Activated naive CD4-positive, alpha-beta T cell treated with Interleukin-2 at 50 U/mL for 16 hours (primary cell): ENCODE data around the gene PGBD5.

Experiments used
- DNase-seq: peaks from one replicate; pipeline ENCODE4 v3.0.0-alpha.2; 2020

PGBD5 gene

DNA sequence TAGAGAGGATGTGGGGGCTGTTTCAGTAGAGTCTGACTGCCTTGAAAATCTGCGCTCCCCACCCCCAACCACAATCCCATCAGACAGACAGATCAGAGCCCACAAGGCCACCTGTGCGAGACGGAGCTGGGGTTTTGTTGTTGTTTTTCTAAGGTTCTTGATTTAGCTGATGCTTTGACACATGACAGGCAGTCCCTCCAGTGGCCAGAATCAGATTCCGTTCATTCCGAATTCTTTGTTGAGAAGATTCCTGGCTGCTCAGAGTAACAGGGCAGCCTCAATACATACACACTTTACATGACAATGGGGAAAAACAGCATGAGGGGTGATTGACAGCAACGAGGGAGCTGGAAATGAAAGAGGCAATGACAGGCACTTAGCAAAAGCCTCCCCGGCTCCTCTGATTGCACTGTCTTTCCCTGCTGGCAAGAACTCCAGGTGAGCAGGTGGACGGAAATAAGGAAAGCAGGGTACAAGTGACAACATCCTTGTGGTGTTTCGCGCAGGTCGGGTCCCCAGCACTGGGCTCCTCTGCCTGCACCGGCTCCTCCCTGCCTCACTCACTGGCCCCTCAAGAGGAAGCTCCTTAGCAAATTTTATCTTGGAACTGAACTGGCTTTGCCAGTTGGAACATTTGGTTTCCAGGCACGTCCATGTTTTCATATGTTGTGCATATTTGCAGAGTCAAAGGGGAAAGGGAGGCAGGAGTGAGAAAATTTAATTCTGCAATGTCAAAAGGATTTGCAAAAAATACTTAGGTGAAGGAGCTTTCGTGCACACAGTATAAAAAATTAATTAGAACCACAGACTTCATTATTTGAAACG, 148.7 kb downstream of the PGBD5 start:
- no peak for DNase-seq

DNA sequence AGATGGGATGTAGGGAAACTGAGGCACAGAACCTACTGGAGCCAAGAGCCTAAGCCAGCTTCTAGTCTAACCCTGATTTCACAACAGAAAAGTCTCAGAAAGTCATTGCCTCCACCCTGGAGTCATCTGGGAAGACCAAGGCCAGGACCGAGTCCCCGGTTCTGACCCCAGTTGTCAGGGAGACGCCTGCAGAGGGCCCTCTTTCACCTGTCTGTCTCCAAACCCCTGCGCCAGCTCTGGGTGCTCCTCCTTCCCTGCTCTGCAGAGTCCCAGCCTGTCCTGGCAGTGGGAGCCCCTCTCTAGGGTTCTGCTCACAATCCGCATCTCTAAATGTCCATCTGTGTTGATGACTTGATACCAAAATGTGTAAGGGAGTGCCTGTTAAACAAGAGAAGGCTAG, 149.7 kb downstream of the PGBD5 start:
- no peak for DNase-seq

DNA sequence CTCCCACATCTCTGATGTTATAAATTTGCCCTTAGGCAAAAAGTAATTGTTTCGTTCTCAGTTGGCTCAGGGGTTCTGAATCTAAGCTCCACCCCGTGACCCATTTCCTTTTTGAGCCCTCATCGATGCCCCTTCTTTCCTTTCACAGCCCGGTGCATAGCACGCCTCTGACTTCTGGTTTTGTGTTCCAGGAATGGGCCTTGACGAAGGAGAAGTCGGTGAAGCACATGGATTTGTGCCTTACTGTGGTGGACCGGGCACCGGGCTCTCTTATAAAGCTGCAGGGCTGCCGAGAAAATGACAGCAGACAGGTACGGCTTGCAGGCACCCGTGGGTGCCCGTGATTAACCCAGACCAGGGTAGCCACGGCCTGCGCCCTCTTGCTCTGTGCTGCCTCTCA, 151.9 kb downstream of the PGBD5 start:
- no peak for DNase-seq

DNA sequence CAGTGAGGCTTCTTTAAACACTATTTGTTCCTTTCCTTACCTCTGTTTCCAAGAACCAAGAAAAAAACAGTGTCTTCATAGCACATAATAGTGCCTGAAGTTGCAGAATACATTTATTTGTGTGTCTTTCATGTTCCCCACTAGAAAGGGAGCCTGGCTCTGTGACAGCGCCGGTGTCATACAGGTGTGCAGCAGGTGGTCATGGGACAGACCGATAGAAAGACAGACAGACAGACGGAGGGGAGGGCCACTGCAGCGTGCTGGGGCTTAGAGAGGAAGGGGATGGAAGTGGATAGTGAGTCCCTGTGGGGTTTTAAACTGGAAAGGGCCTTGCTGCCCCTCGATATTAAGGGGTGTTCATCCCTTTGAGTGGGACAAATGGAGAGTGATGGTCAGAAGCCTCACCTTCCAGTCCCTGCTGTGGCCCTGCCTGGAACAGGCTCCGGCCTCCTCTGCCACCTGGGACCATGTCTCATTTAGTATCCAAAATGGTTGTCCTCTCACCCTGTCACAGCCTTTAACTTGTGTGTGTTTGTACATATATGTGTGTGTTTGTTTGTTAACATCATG, 152.9 kb downstream of the PGBD5 start:
- no peak for DNase-seq

DNA sequence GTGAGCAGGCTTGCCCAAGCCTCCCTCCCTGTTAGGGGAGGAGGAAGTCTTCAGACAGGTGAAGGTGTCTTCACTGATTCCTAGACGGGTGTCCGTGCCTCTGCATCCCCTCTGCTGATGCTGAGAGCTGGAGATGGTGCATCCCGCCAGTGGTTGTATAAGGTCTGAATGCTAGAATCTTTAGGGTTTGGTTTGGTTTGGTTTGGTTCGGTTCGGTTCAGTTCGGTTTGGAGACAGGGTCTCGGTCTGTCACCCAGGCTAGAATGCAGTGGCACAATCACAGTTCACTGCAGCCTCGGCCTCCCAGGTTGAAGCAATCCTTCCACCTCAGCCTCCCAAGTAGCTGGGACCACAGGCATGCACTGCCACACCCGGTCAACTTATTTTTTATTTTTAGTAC, 153.6 kb downstream of the PGBD5 start:
- DNase-seq, result no peak

DNA sequence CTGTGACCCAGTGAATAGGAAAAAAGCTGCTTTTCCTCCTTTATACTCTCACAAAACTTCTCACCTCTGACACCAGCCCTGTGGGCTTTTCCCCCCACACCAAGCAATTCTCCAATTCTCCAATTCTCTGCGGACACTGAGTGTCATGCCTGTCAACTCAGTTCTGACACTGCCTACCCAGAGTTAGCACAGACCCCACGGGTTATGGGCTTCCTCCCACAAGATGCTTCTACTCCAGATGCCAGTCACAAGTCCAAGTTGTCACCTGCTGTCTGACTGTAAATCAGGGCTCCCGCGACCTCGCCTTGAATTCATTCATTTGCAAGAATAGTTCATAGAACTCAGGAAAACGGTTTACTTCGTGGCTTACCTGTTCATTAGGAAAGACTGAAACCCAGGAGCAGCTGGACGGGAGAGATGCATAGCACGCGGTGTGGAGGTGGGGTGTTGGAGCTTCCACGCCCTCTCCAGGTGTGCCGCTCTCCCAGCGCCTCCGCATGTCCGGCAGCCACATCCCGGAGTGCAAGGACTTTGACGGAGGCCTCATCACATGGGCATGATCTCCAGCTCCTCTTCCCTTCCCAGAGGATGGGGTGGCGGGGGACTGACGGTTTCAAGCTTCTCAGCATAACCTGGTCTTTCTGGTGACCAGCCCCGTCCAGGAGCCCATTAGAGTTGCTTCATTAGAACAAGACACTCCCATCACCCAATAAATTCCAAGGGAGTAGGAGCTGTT, 154.7 kb downstream of the PGBD5 start:
- no peak for DNase-seq

DNA sequence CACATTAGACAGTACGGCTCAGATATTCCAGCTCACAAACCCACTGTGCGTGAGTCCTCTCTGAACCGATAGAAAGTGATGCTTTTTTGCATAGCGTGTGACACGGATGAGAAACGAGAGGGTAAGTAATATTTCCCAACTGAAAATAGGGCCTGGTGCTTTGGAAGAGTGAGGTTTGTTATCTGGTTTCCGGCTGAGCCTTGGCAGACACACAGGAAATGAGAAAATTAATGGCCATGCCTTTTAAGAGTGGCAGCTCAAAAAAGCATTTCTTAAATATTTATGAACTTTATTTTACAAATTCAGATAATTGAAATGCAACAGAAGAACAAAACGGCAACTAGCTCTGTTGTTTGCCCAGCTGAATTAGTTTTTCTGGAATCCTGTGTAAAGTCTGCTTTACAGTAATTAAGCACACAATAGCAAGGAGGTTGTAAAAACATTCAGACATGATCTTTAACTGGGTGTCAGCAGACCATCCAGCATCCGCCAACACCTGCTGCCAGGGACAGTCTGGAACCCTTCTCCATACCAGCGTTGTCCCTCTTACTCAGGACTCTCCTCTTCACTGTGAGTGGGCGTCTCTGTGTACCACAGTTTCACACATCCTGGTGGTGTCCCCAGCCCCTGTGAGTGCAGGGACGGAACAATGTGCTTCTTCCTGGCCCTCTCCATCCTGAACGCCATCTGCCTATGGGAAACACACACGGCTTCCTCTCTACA, 155.4 kb downstream of the PGBD5 start:
- peak; percentile 31 for DNase-seq

DNA sequence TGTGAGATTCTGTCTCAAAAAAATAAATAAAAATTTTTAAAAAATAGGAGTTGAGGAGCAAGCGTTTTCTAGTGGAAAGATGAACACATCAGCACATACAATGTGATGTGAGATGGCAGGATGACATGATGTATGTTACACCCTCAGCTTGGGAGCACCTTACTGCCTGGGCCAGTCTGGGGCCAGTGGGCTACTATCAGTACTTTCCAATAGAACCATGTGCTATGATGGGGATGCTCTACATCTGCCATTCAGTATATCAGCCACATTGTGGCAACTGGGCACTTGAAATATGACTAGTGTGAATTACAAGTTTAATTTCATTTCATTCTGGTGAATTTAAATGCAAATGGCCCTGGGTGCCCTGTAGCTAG, 156.0 kb downstream of the PGBD5 start:
- peak; percentile 7 for DNase-seq

DNA sequence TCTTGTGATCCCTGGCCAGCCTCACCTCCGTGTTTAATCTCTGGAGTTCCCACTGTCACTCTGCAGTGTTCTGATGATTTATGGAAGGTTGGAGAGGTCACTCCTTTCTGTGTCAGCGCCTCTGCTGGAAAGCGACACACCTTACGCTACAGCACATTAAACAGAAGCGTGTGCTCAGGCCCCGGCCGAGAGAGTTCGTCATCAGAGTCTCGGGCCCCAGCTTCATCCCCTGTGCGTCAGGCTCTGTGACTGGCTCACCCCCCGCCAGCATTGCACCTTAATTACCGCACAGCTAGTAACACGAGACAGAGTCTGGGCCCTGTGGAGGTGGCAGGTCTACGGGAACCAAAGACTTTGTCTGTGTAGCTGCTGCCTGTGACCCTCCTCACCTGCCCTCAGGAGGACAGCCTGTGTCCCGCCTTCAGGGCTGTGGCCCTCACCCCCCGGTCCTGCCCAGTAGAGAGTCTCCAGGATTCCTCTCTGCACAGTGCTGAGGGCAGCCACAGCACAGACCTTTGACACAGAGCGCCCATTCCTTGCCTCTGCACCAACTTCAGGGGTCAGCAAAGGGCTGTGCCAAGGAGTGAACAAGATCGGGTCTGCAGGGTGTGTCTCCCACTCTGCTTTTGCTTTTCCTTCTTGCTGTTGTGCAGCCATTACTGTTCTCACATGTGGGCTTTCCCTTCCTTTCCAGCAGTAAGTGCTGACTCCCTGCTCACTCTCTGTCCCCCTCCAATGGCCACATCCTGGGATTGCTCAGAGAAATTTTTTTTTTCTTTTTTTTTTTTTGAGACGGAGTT, 157.6 kb downstream of the PGBD5 start:
- DNase-seq, result no peak

DNA sequence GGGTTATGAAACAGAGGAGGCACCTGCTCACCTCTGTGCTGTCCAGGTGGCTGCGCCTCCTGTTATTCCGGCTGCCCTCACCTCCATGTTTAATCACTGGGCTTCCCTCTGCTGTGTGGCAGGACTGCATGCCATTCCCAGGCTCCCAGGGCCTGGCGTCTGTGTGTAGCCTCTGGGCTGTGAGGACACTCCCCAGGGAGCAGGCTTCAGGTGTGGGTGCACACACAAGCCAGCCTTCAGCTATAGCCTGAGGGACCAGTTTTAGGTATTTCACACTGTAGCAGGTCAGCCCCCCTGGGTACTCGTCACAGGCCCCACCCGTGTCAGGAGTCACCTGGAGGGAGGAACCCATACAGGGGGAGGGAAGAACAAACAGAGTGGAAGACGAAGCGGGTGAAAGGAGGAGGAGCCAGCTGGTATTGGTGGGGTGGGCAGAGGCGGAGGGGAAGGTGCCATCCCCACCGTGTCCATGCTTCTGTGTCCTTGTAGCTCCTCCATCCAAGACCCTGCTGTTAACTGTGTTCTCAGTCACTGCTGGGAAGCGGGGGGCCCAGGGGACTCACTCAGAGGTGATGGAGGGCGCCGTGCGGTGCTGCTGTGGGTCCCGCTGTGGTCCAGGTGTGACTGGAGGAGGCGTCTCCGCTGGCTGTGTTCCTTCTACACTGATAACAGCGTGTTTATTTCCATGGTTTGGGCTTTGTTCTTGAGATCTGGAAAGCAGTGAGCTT, 158.6 kb downstream of the PGBD5 start:
- DNase-seq, result no peak

DNA sequence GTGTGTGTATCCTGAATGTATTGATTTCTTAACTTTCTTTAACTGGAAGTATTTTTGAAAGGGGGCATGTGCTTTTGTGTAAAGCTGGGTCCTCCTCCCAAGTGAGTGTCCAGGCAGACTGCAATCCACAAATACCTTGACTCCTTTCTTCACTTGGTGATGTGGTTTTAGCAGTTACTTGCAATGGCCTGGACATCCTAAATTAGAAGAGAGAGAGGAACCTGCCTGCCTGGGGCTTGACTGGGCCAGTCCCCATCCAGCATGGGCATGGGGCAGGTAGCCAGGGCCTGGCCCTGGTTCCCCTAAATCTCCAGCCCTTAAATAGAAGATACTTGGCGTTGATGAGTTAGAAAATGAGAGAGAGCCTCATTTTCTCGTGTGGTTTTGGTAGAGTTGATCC, 159.7 kb downstream of the PGBD5 start:
- DNase-seq, result no peak

DNA sequence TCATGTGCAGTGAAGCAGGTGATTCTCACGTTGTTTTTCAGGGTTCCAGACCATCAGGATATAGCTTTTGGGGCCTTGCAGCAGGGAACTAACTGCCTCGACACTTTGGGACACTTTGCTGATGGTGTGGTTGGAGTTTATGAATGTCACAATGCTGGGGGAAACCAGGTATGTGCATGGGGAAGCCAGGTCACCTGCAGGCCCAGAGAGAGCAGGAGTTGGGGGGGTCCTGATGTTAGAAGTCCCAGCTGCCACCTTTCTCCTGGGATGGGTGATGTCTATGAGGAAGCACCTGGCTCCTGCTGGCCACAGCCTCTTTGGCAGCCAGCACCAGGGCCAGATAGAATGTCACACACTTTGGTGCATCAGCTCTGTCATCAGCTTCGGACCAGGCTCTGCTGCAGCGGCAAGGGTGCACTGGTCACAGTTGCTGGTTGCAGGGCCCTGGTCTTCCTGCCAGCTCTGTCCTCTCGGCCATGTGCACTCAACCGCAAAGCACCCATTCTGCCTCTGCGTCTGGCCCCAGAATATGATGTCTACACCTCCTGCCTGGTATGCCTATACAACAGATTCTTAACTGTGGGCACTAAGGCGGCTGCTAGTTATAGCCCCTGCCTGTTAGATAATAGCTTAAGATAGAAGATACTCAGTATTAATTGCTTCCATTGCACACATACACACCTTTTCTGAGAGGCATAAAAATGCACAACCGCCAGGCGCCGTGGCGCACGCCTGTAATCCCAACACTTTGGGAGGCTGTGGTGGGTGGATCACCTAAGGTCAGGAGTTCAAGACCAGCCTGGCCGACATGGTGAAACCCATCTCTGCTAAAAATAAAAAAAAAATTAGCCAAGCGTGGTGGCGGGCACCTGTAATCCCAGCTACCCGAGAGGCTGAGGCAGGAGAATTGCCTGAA, 160.7 kb downstream of the PGBD5 start:
- no peak for DNase-seq
